IPS-NIHi11 (cell line): Measurements from ENCODE around the gene MAMSTR.

Source experiments
- DNase-seq: peaks from one replicate; pipeline ENCODE4 v3.0.0; 2012; ENCODE audit warnings: mixed read lengths, low spot score

Gene MAMSTR

GRCh38 chr19:48664476-48664875 is 55.0 kb downstream of the MAMSTR start:
- peak; percentile 6 for DNase-seq

- peak; percentile 8 for DNase-seq
Observed at GRCh38 chr19:48663667-48664066, 55.9 kb downstream of the MAMSTR start.
